ENCODE results near the gene AAMDC. TPM values are rescaled to one million over a fixed set of nuclear protein-coding genes. Genes with fewer than 3 reads are reported as not detected.

Gene AAMDC
- total RNA-seq, 1 experiment from 2014 or later = 20.7 TPM

GRCh38 chr11:77874206-77874605, 53.3 kb downstream of the AAMDC start:
- H4K91ac ChIP-seq (ENCODE audit: insufficient read length, low read depth, low read length) = no peak overlapping the region
- no peak overlapping the region for H3K23ac ChIP-seq (ENCODE audit: insufficient read length, low read depth, low read length)
- H3K23me2 ChIP-seq (ENCODE audit: insufficient read length, low read depth, low read length, poor library complexity, severe bottlenecking) = no peaks in the 10 kb centered on the region
- H3K27ac ChIP-seq (ENCODE audit: insufficient read length, low read depth, low read length) = no peak overlapping the region
- no peaks in the 10 kb centered on the region for H3K79me1 ChIP-seq (ENCODE audit: insufficient read depth, low read depth, low read length, poor library complexity, severe bottlenecking)
- DNase-seq = no peak
- Mint-ChIP-seq H3K27me3 (ENCODE audit: low read depth) (no peaks in the 10 kb centered on the region), H3K9me3 (no peaks in the 10 kb centered on the region), H3K4me1 (peaks cover 14 to 16% of the 10 kb centered on the region in 2 experiments), H3K36me3 (ENCODE audit: insufficient read depth in 1 of 3, low read depth in 3 of 3) (peaks cover 5 to 23% (median 9%) of the 10 kb centered on the region in 3 experiments; a peak in 5 of 7 replicates), H3K27ac (no peak overlapping the region), H3K4me3 (no peak overlapping the region)
- no peak overlapping the region for H3K18ac ChIP-seq (ENCODE audit: insufficient read length, low read depth, low read length)
- H2BK120ac ChIP-seq (ENCODE audit: low read depth, low read length, poor library complexity, severe bottlenecking) = no peak overlapping the region
- H3K4ac ChIP-seq (ENCODE audit: low read depth, low read length) = no peak overlapping the region
- no peak overlapping the region for H2BK5ac ChIP-seq (ENCODE audit: insufficient read length, low read length)
- no peaks in the 10 kb centered on the region for H3K79me2 ChIP-seq (ENCODE audit: insufficient read depth, low read length)
- H3K4me2 ChIP-seq (ENCODE audit: insufficient read depth, insufficient read length, low read length) = no peak overlapping the region
- H3K14ac ChIP-seq (ENCODE audit: insufficient read depth, low read length) = no peak overlapping the region
- H2BK15ac ChIP-seq (ENCODE audit: low read depth, low read length) = no peak overlapping the region
- peaks cover 2% of the 10 kb centered on the region; the same call in 1 of the 2 replicates for H3K4me1 ChIP-seq (ENCODE audit: insufficient read depth, low read length)
- no peak overlapping the region for H3K9ac ChIP-seq (ENCODE audit: extremely low read depth, insufficient read length, low read length)
- WGBS (ENCODE audit: extremely low coverage, insufficient read length, low lambda C conversion rate) = no CpG with 5 or more reads among the region's 3 CpGs
- no peak overlapping the region for H3K56ac ChIP-seq (ENCODE audit: insufficient read length, low read depth, low read length)
- H2BK20ac ChIP-seq (ENCODE audit: low read depth, low read length, poor library complexity, severe bottlenecking) = no peak overlapping the region
- H4K20me1 ChIP-seq (ENCODE audit: control insufficient read depth, insufficient read depth, insufficient read length) = no peaks in the 10 kb centered on the region
- no peaks in the 10 kb centered on the region for H3K9me3 ChIP-seq (ENCODE audit: control insufficient read depth, low read depth, low read length)
- no peak overlapping the region for H2AK5ac ChIP-seq (ENCODE audit: insufficient read length, low read length)
- H2BK12ac ChIP-seq (ENCODE audit: insufficient read length, low read depth, low read length) = no peak overlapping the region
- no peak overlapping the region for H2AFZ ChIP-seq (ENCODE audit: low read length)
- no peaks in the 10 kb centered on the region for H3K27me3 ChIP-seq (ENCODE audit: insufficient read depth, low read length)
- H4K5ac ChIP-seq (ENCODE audit: insufficient read length, low read depth, low read length) = no peak overlapping the region
- no peak overlapping the region for H4K8ac ChIP-seq (replicated peaks; ENCODE audit: insufficient read length, low read depth, low read length)
- no peak overlapping the region for H3T11ph ChIP-seq (ENCODE audit: low read length)
- no peak for TF ChIP-seq CTCF (conservative IDR thresholded peaks at IDR 0.05)

Data from H9 (cell line).